CD4-positive, alpha-beta T cell treated with Interferon alpha-2 for 1 hour (primary cell): ENCODE data around the gene DNAJC11.
"Not testable (repeated sequence)": the region's sequence is repeated elsewhere in the genome, so short reads cannot be mapped to it uniquely, and the experiment has no call there.

Source experiments
- DNase-seq, 2 donors: peaks; one replicate each; pipeline ENCODE4 v3.0.0-alpha.2; 2020 to 2022

DNAJC11 gene

GRCh38 chr1:6701437-6702153 is at the start of gene DNAJC11:
TSS of gene DNAJC11 (minus strand) at chr1:6701816. CDS start at chr1:6701800, 16 bp downstream.
- peak; percentile 89 to 94 for DNase-seq

- no peak for DNase-seq
These were observed 48.9 kb upstream of the DNAJC11 start for GRCh38 chr1:6750490-6750889.

- no peak for DNase-seq
These were observed 46.1 kb upstream of the DNAJC11 start for GRCh38 chr1:6747674-6748073.

GRCh38 chr1:6745073-6745472 is 43.5 kb upstream of the DNAJC11 start:
- peak in 1 of 2 donors; percentile 22 for DNase-seq

- peak in 1 of 2 donors; percentile 7 for DNase-seq
These were observed 41.8 kb upstream of the DNAJC11 start for GRCh38 chr1:6743189-6744101.

- DNase-seq: not testable (repeated sequence)
These were observed 41.1 kb upstream of the DNAJC11 start for GRCh38 chr1:6742676-6743188.

GRCh38 chr1:6738987-6739676 is 37.5 kb upstream of the DNAJC11 start:
- no peak for DNase-seq

- DNase-seq: no peak
These were observed 31.3 kb upstream of the DNAJC11 start for GRCh38 chr1:6732942-6733341.

- DNase-seq: no peak
These were observed 30.3 kb upstream of the DNAJC11 start for GRCh38 chr1:6731905-6732304.

- DNase-seq: no peak
These were observed 29.3 kb upstream of the DNAJC11 start for GRCh38 chr1:6730880-6731279.

GRCh38 chr1:6730473-6730872 is 28.9 kb upstream of the DNAJC11 start:
- no peak for DNase-seq

GRCh38 chr1:6727535-6727934 is 25.9 kb upstream of the DNAJC11 start:
- DNase-seq: peak; percentile 46 to 63

GRCh38 chr1:6726253-6726652 is 24.6 kb upstream of the DNAJC11 start:
- DNase-seq: no peak

- no peak for DNase-seq
These were observed 23.0 kb upstream of the DNAJC11 start for GRCh38 chr1:6724517-6725141.

GRCh38 chr1:6723621-6724428 is 22.2 kb upstream of the DNAJC11 start:
- DNase-seq: no peak

GRCh38 chr1:6711174-6711573 is 9.6 kb upstream of the DNAJC11 start:
- no peak for DNase-seq

GRCh38 chr1:6704746-6705145 is 3.1 kb upstream of the DNAJC11 start:
- DNase-seq: no peak

- no peak for DNase-seq
These were observed 1.4 kb upstream of the DNAJC11 start for GRCh38 chr1:6703016-6703415.

GRCh38 chr1:6700853-6701436 is 671 bp downstream of the DNAJC11 start:
- no peak for DNase-seq

GRCh38 chr1:6699915-6700314 is 1.7 kb downstream of the DNAJC11 start:
- DNase-seq: not testable (repeated sequence)

- no peak for DNase-seq
These were observed 5.7 kb downstream of the DNAJC11 start for GRCh38 chr1:6695868-6696267.
